Measurements from ENCODE around the gene LMF2. TPM values are rescaled to one million over a fixed set of nuclear protein-coding genes. Genes with fewer than 3 reads are reported as not detected.

LMF2 gene
- total RNA-seq, 2 experiments from 2014 or later = 128 to 141 TPM

Other genes starting within 250 kb of the LMF2 start
- gene MAPK12, start 246.0 kb downstream of the LMF2 start, total RNA-seq = 1 to 10 TPM; 3.1 to 3.6 TPM
- 1 to 10 TPM; 7.9 to 8.5 TPM for gene MAPK11, start 237.3 kb downstream of the LMF2 start, total RNA-seq
- 10 to 100 TPM; 43.0 to 45.8 TPM for gene PLXNB2, start 200.1 kb downstream of the LMF2 start, total RNA-seq
- gene DENND6B, start 180.7 kb downstream of the LMF2 start, total RNA-seq = 1 to 10 TPM; 8.8 to 9.5 TPM
- 10 to 100 TPM; 81.6 to 86.8 TPM for gene PPP6R2, start 164.4 kb downstream of the LMF2 start, total RNA-seq
- gene SBF1, start 32.7 kb downstream of the LMF2 start, total RNA-seq = 100 to 1,000 TPM; 211 to 221 TPM
- gene ADM2, start 26.2 kb downstream of the LMF2 start, total RNA-seq = 1 to 10 TPM; 6.5 to 6.7 TPM
- gene MIOX, start 20.8 kb downstream of the LMF2 start, total RNA-seq = not detected
- gene NCAPH2, start 522 bp upstream of the LMF2 start, total RNA-seq = 100 to 1,000 TPM; 126 TPM
- 10 to 100 TPM in 1 of 2 experiments, 1 to 10 TPM in 1; 8.1 to 12.8 TPM for gene SCO2, start 17.9 kb upstream of the LMF2 start, total RNA-seq
- gene TYMP, start 22.3 kb upstream of the LMF2 start, total RNA-seq = 10 to 100 TPM; 86.3 to 94.5 TPM
- 10 to 100 TPM; 18.8 to 21.9 TPM for gene KLHDC7B, start 38.2 kb upstream of the LMF2 start, total RNA-seq
- 1 to 10 TPM in 1 of 2 experiments, under 1 TPM in 1; 0.79 to 1.1 TPM for gene SYCE3, start 55.2 kb upstream of the LMF2 start, total RNA-seq
- gene CPT1B, start 70.7 kb upstream of the LMF2 start, total RNA-seq = 10 to 100 TPM; 85.2 to 95.4 TPM
- gene CHKB, start 75.1 kb upstream of the LMF2 start, total RNA-seq = 100 to 1,000 TPM; 132 to 137 TPM
- gene MAPK8IP2, start 93.1 kb upstream of the LMF2 start, total RNA-seq = under 1 TPM; 0.28 to 0.39 TPM
- gene ARSA, start 120.5 kb upstream of the LMF2 start, total RNA-seq = 10 to 100 TPM; 65.2 to 65.4 TPM
- gene SHANK3, start 165.1 kb upstream of the LMF2 start, total RNA-seq = under 1 TPM in 1 of 2 experiments, not detected in 1; 0.06 TPM
- not detected for gene ACR, start 230.5 kb upstream of the LMF2 start, total RNA-seq

Data from activated naive CD8-positive, alpha-beta T cell treated with anti-CD3 and anti-CD28 coated beads, Interleukin-2, amount 10 ng/mL, durations not matched to agents 7 days and 5 days (primary cell).